GM23248 (cell line): ENCODE measurements around the gene TMEM108. TPM values are rescaled to one million over a fixed set of nuclear protein-coding genes. Genes with fewer than 3 reads are reported as not detected.

Source experiments
- DNase-seq: peaks from one replicate; pipeline ENCODE4 v3.0.0-alpha.2; 2015
- H2AFZ ChIP-seq: fragments of 200-600 bp; sonication (generic); 2 replicates; pipeline ENCODE4 v1.6.1; 2016; ENCODE audit warnings: antibody characterized with exemption
- H3F3A ChIP-seq: fragments of 200-600 bp; sonication (generic); 2 replicates; pipeline ENCODE4 v1.6.1; 2016; ENCODE audit warnings: mild to moderate bottlenecking, antibody characterized with exemption, mixed run types; ENCODE audit not compliant: insufficient read depth
- H3K27ac ChIP-seq: fragments of 200-600 bp; sonication (generic); 2 replicates; pipeline ENCODE4 v1.5.1; 2016; ENCODE audit warnings: mild to moderate bottlenecking
- H3K27me3 ChIP-seq: fragments of 200-600 bp; sonication (generic); replicated peaks from 2 replicates; pipeline ENCODE4 v1.6.1; 2016; ENCODE audit warnings: mild to moderate bottlenecking; ENCODE audit not compliant: insufficient read depth
- H3K36me3 ChIP-seq: fragments of 200-600 bp; sonication (generic); 2 replicates; pipeline ENCODE4 v1.6.1; 2016; ENCODE audit warnings: low read depth, mild to moderate bottlenecking
- H3K4me1 ChIP-seq: fragments of 200-600 bp; sonication (generic); 2 replicates; pipeline ENCODE4 v1.6.1; 2016; ENCODE audit warnings: mild to moderate bottlenecking; ENCODE audit not compliant: insufficient read depth
- H3K4me2 ChIP-seq: fragments of 200-600 bp; sonication (generic); one replicate; pipeline ENCODE4 v1.6.1; 2016; ENCODE audit warnings: mild to moderate bottlenecking; ENCODE audit not compliant: unreplicated experiment
- H3K4me3 ChIP-seq: fragments of 200-600 bp; sonication (generic); 2 replicates; pipeline ENCODE4 v1.5.1; 2016; ENCODE audit warnings: mild to moderate bottlenecking
- H3K79me2 ChIP-seq: fragments of 200-600 bp; sonication (generic); 2 replicates; pipeline ENCODE4 v1.6.1; 2016; ENCODE audit warnings: mild to moderate bottlenecking; ENCODE audit not compliant: insufficient read depth
- H3K9ac ChIP-seq: fragments of 200-600 bp; sonication (generic); 2 replicates; pipeline ENCODE4 v1.6.1; 2016; ENCODE audit warnings: mild to moderate bottlenecking
- H3K9me2 ChIP-seq: fragments of 200-600 bp; sonication (generic); 2 replicates; pipeline ENCODE4 v1.6.1; 2016; ENCODE audit warnings: mixed run types, mild to moderate bottlenecking, moderate library complexity; ENCODE audit not compliant: insufficient read depth
- H3K9me3 ChIP-seq: fragments of 200-600 bp; sonication (generic); one replicate; pipeline ENCODE4 v1.6.1; 2017; ENCODE audit warnings: low read depth
- H4K20me1 ChIP-seq: fragments of 200-600 bp; sonication (generic); 2 replicates; pipeline ENCODE4 v1.6.0; 2016; ENCODE audit not compliant: insufficient read depth
- EZH2 ChIP-seq: fragments of 200-600 bp; sonication (generic); IDR thresholded peaks from 2 replicates; pipeline ENCODE4 v1.6.1; 2018; ENCODE audit warnings: antibody characterized with exemption, mild to moderate bottlenecking; ENCODE audit not compliant: insufficient read depth, poor library complexity, severe bottlenecking
- EZH2phosphoT487 ChIP-seq: fragments of 200-600 bp; sonication (generic); IDR thresholded peaks from 2 replicates; pipeline ENCODE4 v1.6.1; 2018; ENCODE audit warnings: antibody characterized with exemption, moderate library complexity, mild to moderate bottlenecking, low read depth; ENCODE audit not compliant: insufficient read depth
- WGBS, 2 experiments: methylation state at CpG; one replicate each; pipeline ENCODE4 v1.1.6; 2015 to 2017; ENCODE audit warnings: low lambda C conversion rate in 2 of 2, low coverage in 1 of 2; ENCODE audit errors: missing lambda C conversion rate in 2 of 2; 5-methylcytosine and 5-hydroxymethylcytosine counted together
- in situ Hi-C: fragments of 300-500 bp; cut with MboI; formaldehyde crosslinking; loops from 2 replicates; pipeline ENCODE4 v1.15.0; 2020
- polyA plus RNA-seq: library from polyadenylated mRNA; unstranded; fragments of >200 nt; fragmentation: Nextera tagmentation; extraction: Ambion mirVana; gene quantifications from 2 replicates; pipeline ENCODE4 v1.2.1, GENCODE V29; 2016
- total RNA-seq: library from RNA; depleted of rRNA; stranded (reverse); fragments of >200 nt; shearing (Covaris generic); gene quantifications from 2 replicates; pipeline ENCODE4 v1.2.3, GENCODE V29; 2014

TMEM108 gene
- total and polyA plus RNA-seq, 2 experiments from 2014 or later: not detected

DNA sequence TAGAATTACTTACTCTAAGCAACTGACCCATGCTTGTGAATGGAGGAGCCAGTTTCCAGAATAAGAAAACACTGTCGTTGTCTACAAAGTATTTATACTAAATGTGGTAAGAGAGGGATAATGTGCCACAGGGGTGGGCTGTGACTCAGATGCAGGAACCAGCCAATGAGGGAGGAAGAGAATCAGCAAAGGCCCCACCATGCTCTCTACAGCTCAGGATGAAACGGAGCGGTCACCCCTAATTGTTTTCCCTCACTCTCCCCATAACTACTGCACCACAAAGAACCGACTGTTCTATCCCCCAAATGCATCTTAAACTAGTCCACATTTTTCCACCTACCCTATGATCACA, 406.2 kb downstream of the TMEM108 start:
- Histone ChIP-seq H3K4me1 (no peaks in the 10 kb centered on the region), H3K36me3 (no peaks in the 10 kb centered on the region), H3F3A (no peaks in the 10 kb centered on the region), H3K27me3 (no peaks in the 10 kb centered on the region), H3K9me3 (no peaks in the 10 kb centered on the region), H2AFZ (no peak overlapping the region), H3K4me3 (no peak overlapping the region), H3K79me2 (no peaks in the 10 kb centered on the region), H3K27ac (no peak overlapping the region), H3K4me2 (no peak overlapping the region), H3K9me2 (no peaks in the 10 kb centered on the region), H4K20me1 (no peaks in the 10 kb centered on the region), H3K9ac (no peak overlapping the region)
- WGBS, 2 experiments: 65 to 68% methylated on average over 4 of the region's 4 CpGs
- DNase-seq: no peak
- TF ChIP-seq EZH2 (no peak), EZH2phosphoT487 (no peak)
- in situ Hi-C loops: no loop called here

- no peaks in the 10 kb centered on the region for H3K79me2 ChIP-seq
- H4K20me1 ChIP-seq: no peaks in the 10 kb centered on the region
- H3K27me3 ChIP-seq: no peaks in the 10 kb centered on the region
- H3K4me1 ChIP-seq: no peaks in the 10 kb centered on the region
- H3K9me2 ChIP-seq: no peaks in the 10 kb centered on the region
- no peak for TF ChIP-seq EZH2
- in situ Hi-C loops: no loop called here
- no peaks in the 10 kb centered on the region for H3K9me3 ChIP-seq
- no peak overlapping the region for H3K9ac ChIP-seq
- WGBS, 2 experiments: 32 to 45% methylated on average over 2 of the region's 2 CpGs
- H3F3A ChIP-seq: no peaks in the 10 kb centered on the region
- H2AFZ ChIP-seq: no peak overlapping the region
- H3K27ac ChIP-seq: no peak overlapping the region
- no peak overlapping the region for H3K4me3 ChIP-seq
- no peak overlapping the region for H3K4me2 ChIP-seq
- DNase-seq: no peak
- H3K36me3 ChIP-seq: no peaks in the 10 kb centered on the region
Measured at GRCh38 chr3:133445108-133445507, 406.9 kb downstream of the TMEM108 start.
